ENCODE measurements around the gene CLPTM1L. TPM values are rescaled to one million over a fixed set of nuclear protein-coding genes. Genes with fewer than 3 reads are reported as not detected.

CLPTM1L gene
- total and polyA plus RNA-seq, 9 donors = 28.1 to 96.2 (median 49.0) TPM

GRCh38 chr5:1312206-1312605, 32.7 kb downstream of the CLPTM1L start:
- Histone ChIP-seq H3K9me3 (no peaks in the 10 kb centered on the region), H3K27me3 (no peaks in the 10 kb centered on the region), H3K4me3 (no peak overlapping the region), H3K27ac (no peak overlapping the region), H3K4me1 (ENCODE audit: insufficient read depth) (no peaks in the 10 kb centered on the region), H3K36me3 (no peaks in the 10 kb centered on the region)
- intact Hi-C loops (cut with DNase I) = no loop called here
- TF ChIP-seq CTCF (IDR thresholded peaks at IDR 0.05) = no peak
- no peak for TF ChIP-seq POLR2A (IDR thresholded peaks at IDR 0.05)
- TF ChIP-seq EP300 (IDR thresholded peaks at IDR 0.05) = no peak
- WGBS, 3 donors = 81 to 86% (median 85%) methylated on average over 7 of the region's 7 CpGs
- peak in 2 of 5 donors; percentile 3 to 8 for DNase-seq

DNA sequence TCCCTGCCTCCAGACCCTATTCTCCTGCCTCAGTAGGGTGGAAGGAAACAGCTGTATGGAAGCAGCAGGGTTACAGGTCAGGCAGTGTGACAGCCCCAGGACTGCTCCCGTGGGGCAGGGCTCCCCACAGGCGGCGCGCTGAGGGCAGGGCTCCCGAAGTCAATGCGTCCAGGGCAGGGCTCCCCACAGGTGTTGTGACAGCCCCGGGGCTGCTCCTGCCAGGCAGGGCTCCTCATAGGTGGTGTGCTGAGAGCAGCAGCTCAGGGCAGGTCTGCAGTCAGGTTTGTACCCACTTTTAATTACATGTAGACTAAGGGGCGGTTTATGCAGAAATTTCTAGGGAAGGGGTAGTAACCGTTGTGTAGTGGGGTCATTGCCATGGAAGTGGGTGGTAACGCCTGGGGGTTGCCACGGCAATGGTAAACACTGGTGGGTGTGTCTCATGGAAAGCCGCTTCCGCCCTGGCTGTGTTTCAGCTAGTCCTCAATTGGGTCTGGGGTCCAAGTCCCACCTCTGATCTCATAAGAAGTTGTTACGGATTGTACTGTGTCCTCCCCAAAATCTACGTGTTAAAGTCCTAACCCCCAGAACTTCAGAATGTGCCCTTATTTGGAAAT, 33.4 kb downstream of the CLPTM1L start:
- Histone ChIP-seq H3K27me3 (no peaks in the 10 kb centered on the region), H3K4me1 (ENCODE audit: insufficient read depth) (no peaks in the 10 kb centered on the region), H3K36me3 (no peaks in the 10 kb centered on the region), H3K4me3 (no peak overlapping the region), H3K9me3 (no peaks in the 10 kb centered on the region), H3K27ac (no peak overlapping the region)
- WGBS, 3 donors = 87 to 94% (median 89%) methylated on average over 15 of the region's 15 CpGs
- intact Hi-C loops (cut with DNase I) = no loop called here
- TF ChIP-seq EP300 (IDR thresholded peaks at IDR 0.05) = no peak
- no peak for TF ChIP-seq CTCF (IDR thresholded peaks at IDR 0.05)
- no peak for TF ChIP-seq POLR2A (IDR thresholded peaks at IDR 0.05)
- peak in 1 of 5 donors; percentile 6 for DNase-seq

DNA sequence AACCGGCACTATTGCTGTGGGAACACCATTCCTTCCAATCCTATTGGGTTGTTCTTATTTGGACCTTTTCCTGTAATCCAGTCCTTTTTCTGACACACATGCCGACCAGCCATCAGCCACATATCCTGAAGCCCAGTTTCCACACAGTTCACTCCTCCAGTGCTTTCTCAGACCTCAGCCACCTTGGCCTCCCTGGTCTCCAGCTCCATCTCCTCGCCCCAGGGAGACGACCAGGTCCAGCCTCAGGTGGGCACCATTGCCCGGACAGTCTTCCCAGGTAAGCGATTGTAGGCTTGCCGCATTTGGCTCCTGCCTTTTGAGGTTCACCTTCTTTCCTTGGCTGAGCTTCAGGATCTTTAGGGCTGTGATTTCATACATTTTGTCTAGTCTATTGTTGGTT, 34.8 kb downstream of the CLPTM1L start:
- Histone ChIP-seq H3K27ac (no peak overlapping the region), H3K36me3 (no peaks in the 10 kb centered on the region), H3K9me3 (no peaks in the 10 kb centered on the region), H3K27me3 (no peaks in the 10 kb centered on the region), H3K4me1 (ENCODE audit: insufficient read depth) (no peaks in the 10 kb centered on the region), H3K4me3 (no peak overlapping the region)
- no peak for DNase-seq
- no peak for TF ChIP-seq CTCF (IDR thresholded peaks at IDR 0.05)
- intact Hi-C loops (cut with DNase I) = no loop called here
- 87 to 91% (median 90%) methylated on average over 7 of the region's 7 CpGs for WGBS, 3 donors

DNA sequence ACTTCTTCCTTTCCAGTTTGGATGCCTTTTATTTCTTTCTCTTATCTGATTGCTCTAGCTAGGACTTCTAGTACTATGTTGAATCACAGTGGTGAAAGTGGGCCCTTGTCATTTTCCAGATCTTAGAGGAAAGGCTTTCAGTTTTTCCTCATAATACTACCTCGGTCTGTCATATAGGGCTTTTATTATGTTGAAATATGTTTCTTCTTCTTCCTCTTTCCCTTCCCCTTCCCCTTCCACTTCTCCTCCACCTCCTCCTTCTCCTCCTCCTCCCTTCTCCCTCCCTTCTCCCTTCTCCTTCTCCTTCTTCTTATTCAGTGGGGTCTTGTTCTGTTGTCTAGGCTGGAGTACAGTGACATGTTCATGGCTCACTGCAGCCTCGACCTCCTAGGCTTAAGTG, 40.9 kb downstream of the CLPTM1L start:
- H3K36me3 ChIP-seq = no peaks in the 10 kb centered on the region
- intact Hi-C loops (cut with DNase I) = no loop called here
- H3K27me3 ChIP-seq = no peaks in the 10 kb centered on the region
- H3K9me3 ChIP-seq = no peaks in the 10 kb centered on the region
- 68 to 79% (median 70%) methylated on average over 2 of the region's 2 CpGs for WGBS, 3 donors
- DNase-seq = no peak
- TF ChIP-seq POLR2A (IDR thresholded peaks at IDR 0.05) (no peak), EP300 (IDR thresholded peaks at IDR 0.05) (no peak), CTCF (IDR thresholded peaks at IDR 0.05) (no peak)
- H3K27ac ChIP-seq = no peak overlapping the region
- no peak overlapping the region for H3K4me3 ChIP-seq
- H3K4me1 ChIP-seq (ENCODE audit: insufficient read depth) = no peaks in the 10 kb centered on the region
